ENCODE data around the gene MGST3. TPM values are rescaled to one million over a fixed set of nuclear protein-coding genes. Genes with fewer than 3 reads are reported as not detected.
A peak's percentile ranks its signal among the peaks of the same experiment; 100 is the strongest.

The MGST3 gene
- total RNA-seq, 1 experiment from 2014 or later = 90.1 TPM

GRCh38 chr1:165645654-165646366 is 14.8 kb downstream of the MGST3 start:
- H3K27ac ChIP-seq = no peak overlapping the region
- no peaks in the 10 kb centered on the region for H4K20me1 ChIP-seq (ENCODE audit: insufficient read depth)
- no TSS peak for BruUV-seq (replicated peaks)
- no peak overlapping the region for H3K4me2 ChIP-seq
- TF ChIP-seq, protein P1, sequence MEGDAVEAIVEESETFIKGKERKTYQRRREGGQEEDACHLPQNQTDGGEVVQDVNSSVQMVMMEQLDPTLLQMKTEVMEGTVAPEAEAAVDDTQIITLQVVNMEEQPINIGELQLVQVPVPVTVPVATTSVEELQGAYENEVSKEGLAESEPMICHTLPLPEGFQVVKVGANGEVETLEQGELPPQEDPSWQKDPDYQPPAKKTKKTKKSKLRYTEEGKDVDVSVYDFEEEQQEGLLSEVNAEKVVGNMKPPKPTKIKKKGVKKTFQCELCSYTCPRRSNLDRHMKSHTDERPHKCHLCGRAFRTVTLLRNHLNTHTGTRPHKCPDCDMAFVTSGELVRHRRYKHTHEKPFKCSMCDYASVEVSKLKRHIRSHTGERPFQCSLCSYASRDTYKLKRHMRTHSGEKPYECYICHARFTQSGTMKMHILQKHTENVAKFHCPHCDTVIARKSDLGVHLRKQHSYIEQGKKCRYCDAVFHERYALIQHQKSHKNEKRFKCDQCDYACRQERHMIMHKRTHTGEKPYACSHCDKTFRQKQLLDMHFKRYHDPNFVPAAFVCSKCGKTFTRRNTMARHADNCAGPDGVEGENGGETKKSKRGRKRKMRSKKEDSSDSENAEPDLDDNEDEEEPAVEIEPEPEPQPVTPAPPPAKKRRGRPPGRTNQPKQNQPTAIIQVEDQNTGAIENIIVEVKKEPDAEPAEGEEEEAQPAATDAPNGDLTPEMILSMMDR (conservative IDR thresholded peaks at IDR 0.05) = no peak
- no peak for TF ChIP-seq EZH2 (IDR thresholded peaks at IDR 0.05; ENCODE audit: low read depth)
- H3K9me2 ChIP-seq (ENCODE audit: insufficient read depth) = no peaks in the 10 kb centered on the region
- CTCF ChIA-PET = interaction anchor here (0.5 kb wide), 1 partner anchor 254 kb away, joined by 3 read pairs; no protein-coding TSS in a partner anchor
- H3K79me2 ChIP-seq (ENCODE audit: low read depth) = no peaks in the 10 kb centered on the region
- DNase-seq = peak in 1 of 2 experiments; percentile 50
- intact Hi-C loops (cut with micrococcal nuclease; ENCODE audit: unreplicated experiment) = no loop called here
- H3K4me3 ChIP-seq = no peak overlapping the region
- no peaks in the 10 kb centered on the region for H3K36me3 ChIP-seq (ENCODE audit: low read depth)
- H3K9me3 ChIP-seq (ENCODE audit: insufficient read depth, low read depth) = no peaks in the 10 kb centered on the region
- H3K27me3 ChIP-seq (ENCODE audit: insufficient read depth, low read depth) = no peaks in the 10 kb centered on the region
- no peak overlapping the region for H2AFZ ChIP-seq
- peaks cover 20% of the 10 kb centered on the region for H3K4me1 ChIP-seq (replicated peaks; ENCODE audit: insufficient read depth)
- POLR2A ChIA-PET (ENCODE audit: unreplicated experiment) = interaction anchor here (0.6 kb wide), 3 partner anchors 9 to 211 kb away, joined by 3 to 19 read pairs (median 5); partner anchors contain the start of gene MGST3
- H3F3A ChIP-seq (ENCODE audit: insufficient read depth, low read depth) = no peaks in the 10 kb centered on the region

DNA sequence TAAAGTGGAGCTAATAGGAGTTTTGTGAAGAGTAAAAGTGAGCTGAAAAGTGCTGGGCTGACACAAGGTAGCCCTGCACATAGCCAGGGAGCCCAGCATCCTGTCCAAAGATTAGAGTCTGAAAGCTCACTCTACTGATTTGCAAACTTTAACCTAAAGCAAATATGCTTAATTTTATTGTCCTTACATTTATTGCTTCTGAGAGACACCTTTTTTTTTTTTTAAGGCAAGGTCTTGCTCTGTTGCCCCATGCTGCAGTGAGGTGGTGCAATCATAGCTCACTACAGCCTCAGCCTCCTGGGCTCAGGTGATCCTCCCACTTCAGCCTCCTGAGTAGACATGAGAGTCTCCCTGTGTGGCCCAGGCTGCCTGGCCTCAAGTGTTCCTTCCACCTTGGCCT is 16.5 kb downstream of the MGST3 start:
- H3F3A ChIP-seq (ENCODE audit: insufficient read depth, low read depth) = no peaks in the 10 kb centered on the region
- H3K79me2 ChIP-seq (ENCODE audit: low read depth) = no peaks in the 10 kb centered on the region
- no peak for DNase-seq
- peaks cover 15% of the 10 kb centered on the region for H3K4me1 ChIP-seq (replicated peaks; ENCODE audit: insufficient read depth)
- no peak overlapping the region for H3K4me3 ChIP-seq
- TF ChIP-seq EZH2 (IDR thresholded peaks at IDR 0.05; ENCODE audit: low read depth) = no peak
- TF ChIP-seq, protein P1 (conservative IDR thresholded peaks at IDR 0.05) = no peak
- no peaks in the 10 kb centered on the region for H3K9me2 ChIP-seq (ENCODE audit: insufficient read depth)
- no peaks in the 10 kb centered on the region for H3K9me3 ChIP-seq (ENCODE audit: insufficient read depth, low read depth)
- H3K36me3 ChIP-seq (ENCODE audit: low read depth) = no peaks in the 10 kb centered on the region
- no peaks in the 10 kb centered on the region for H4K20me1 ChIP-seq (ENCODE audit: insufficient read depth)
- no TSS peak for BruUV-seq (replicated peaks)
- H3K27me3 ChIP-seq (ENCODE audit: insufficient read depth, low read depth) = no peaks in the 10 kb centered on the region
- no peak overlapping the region for H3K4me2 ChIP-seq
- POLR2A ChIA-PET (ENCODE audit: unreplicated experiment) = interaction anchor here (0.7 kb wide), 1 partner anchor 114 kb away, joined by 11 read pairs; no protein-coding TSS in a partner anchor
- no peak overlapping the region for H3K27ac ChIP-seq
- intact Hi-C loops (cut with micrococcal nuclease; ENCODE audit: unreplicated experiment) = no loop called here
- CTCF ChIA-PET = interaction anchor here (0.6 kb wide), 1 partner anchor 533 kb away, joined by 3 read pairs; no protein-coding TSS in a partner anchor
- H2AFZ ChIP-seq = no peak overlapping the region

DNA sequence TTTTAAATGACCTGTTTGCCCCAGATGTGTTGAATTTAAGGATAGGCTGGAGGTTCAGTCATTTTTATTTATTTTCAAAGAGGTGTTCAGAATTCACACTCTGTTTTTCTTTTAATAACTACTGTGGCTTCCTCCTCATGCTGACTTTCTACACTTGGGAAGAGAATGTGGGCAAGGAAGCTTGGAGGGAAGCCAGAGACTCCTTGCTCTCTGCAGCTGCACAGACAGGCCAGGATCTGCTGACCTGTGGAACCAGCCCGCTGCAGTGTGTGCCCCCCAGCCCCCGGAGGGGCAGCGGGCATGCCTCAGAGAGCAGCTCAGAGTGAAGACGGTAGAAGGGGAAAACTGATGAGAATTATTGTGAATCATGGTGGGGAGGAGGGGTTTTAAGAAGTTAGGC is 16.9 kb downstream of the MGST3 start:
- H3K27me3 ChIP-seq (ENCODE audit: insufficient read depth, low read depth) = no peaks in the 10 kb centered on the region
- ChIA-PET CTCF (interaction anchor here (0.6 kb wide), 1 partner anchor 533 kb away, joined by 3 read pairs; no protein-coding TSS in a partner anchor), POLR2A (ENCODE audit: unreplicated experiment) (no interaction called here)
- H3K4me2 ChIP-seq = no peak overlapping the region
- H4K20me1 ChIP-seq (ENCODE audit: insufficient read depth) = no peaks in the 10 kb centered on the region
- intact Hi-C loops (cut with micrococcal nuclease; ENCODE audit: unreplicated experiment) = no loop called here
- no peaks in the 10 kb centered on the region for H3K79me2 ChIP-seq (ENCODE audit: low read depth)
- no peaks in the 10 kb centered on the region for H3K36me3 ChIP-seq (ENCODE audit: low read depth)
- no peaks in the 10 kb centered on the region for H3K9me3 ChIP-seq (ENCODE audit: insufficient read depth, low read depth)
- peaks cover 15% of the 10 kb centered on the region for H3K4me1 ChIP-seq (replicated peaks; ENCODE audit: insufficient read depth)
- no peaks in the 10 kb centered on the region for H3K9me2 ChIP-seq (ENCODE audit: insufficient read depth)
- no peak overlapping the region for H2AFZ ChIP-seq
- DNase-seq = no peak
- TF ChIP-seq, protein P1 (conservative IDR thresholded peaks at IDR 0.05) = no peak
- TF ChIP-seq EZH2 (IDR thresholded peaks at IDR 0.05; ENCODE audit: low read depth) = no peak
- no peaks in the 10 kb centered on the region for H3F3A ChIP-seq (ENCODE audit: insufficient read depth, low read depth)
- no peak overlapping the region for H3K27ac ChIP-seq
- no peak overlapping the region for H3K4me3 ChIP-seq
- no TSS peak for BruUV-seq (replicated peaks)

Measured in PC-9 (cell line).